Hippocampal formation (tissue), 2 donors: ENCODE data around the gene DEF6.
"Not testable (repeated sequence)": the region's sequence is repeated elsewhere in the genome, so short reads cannot be mapped to it uniquely, and the experiment has no call there.

Source experiments
- DNase-seq, 2 donors: peaks; one replicate each; lab custom pipeline; 2025; lab: John Stamatoyannopoulos, UW

The DEF6 gene

DNA sequence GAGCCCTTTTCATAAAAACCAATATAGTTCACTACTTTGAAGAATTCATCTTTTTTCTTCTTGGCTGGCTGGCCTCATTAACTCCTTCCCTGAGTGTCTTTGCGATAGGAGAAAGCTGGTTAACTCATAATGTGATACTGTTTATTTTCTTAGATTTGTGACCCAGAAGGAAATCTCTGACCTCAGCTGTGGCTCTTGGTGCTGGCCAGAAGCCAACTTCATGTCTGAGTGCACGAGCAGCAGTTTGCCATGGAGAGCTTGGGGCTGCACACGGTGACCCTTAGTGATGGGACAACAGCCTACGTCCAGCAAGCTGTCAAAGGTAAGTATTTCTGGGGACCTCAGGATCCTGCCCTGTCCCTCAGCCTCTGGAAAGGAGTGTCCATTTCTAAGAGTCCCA is 16.7 kb upstream of the DEF6 start:
- no peak for DNase-seq

GRCh38 chr6:35282472-35282871 is 15.1 kb upstream of the DEF6 start:
- DNase-seq = no peak

DNA sequence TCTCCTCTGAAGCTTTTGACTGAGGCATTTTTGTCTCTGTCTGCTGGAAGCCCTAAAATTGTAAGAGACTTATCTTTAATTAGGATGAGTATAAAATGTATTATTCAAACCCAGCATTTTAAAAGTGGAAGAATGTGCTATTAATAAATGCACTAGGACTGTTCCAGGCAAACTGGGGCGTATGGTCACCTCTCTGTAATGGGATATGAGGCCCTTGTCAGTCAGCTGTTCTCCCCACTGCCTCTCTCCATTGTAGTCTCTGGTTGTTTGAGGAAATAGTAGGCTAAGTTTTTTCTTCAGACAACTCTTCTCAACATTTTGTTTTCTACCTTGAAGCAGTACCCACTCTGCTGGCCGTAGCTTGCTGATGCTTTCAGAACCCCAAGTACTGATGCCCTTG is 14.3 kb upstream of the DEF6 start:
- no peak for DNase-seq

DNA sequence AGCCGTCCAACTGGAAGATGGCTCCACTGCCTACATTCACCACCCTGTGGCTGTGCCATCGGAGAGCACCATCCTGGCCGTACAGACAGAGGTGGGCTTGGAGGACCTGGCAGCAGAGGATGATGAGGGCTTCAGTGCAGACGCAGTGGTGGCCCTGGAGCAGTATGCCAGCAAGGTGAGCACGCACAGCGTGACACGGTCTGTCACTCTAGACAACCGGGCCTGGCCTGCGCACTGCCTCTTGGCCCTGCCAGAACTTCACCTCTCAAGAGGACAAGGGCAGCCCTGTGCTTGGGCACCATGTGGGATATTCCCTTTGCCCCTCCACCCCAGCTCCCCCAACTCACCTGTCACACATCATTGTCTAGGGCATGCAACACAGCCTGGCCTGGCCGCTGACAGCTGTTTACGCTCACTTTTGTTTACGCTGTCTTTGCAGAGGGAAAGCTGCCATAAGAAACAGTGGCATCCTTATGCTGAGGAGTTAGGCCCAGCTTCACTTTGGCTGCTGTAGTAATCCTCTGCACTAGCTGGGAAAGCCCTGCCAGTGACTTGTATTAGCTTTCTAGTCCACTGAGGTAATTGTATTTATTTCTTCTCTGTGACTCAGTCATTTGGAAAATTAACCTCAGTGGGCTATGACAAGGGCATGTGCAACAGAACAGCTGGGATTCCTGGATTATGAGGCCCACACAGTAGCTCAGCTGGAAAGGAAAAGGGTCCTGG is 9.8 kb upstream of the DEF6 start:
- DNase-seq = no peak

- DNase-seq = no peak
Measured at GRCh38 chr6:35288834-35289233, 8.8 kb upstream of the DEF6 start.

DNA sequence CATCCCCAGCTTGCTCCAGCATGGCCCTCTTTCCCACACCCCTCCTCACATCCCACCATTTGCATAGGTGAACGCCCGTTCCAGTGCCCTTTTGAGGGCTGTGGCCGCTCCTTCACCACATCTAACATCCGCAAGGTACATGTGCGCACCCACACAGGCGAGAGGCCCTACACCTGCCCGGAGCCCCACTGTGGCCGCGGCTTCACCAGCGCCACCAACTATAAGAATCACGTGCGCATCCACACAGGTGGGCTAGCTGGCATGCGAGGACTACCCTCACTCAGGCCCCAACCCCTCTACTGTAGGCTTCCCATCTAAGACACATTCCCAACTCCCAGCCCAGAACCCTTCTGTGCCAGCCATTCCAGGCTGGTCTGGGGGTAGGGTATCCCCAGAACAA is 6.1 kb upstream of the DEF6 start:
- no peak for DNase-seq

- no peak for DNase-seq
Measured at GRCh38 chr6:35292494-35292893, 5.1 kb upstream of the DEF6 start.

DNA sequence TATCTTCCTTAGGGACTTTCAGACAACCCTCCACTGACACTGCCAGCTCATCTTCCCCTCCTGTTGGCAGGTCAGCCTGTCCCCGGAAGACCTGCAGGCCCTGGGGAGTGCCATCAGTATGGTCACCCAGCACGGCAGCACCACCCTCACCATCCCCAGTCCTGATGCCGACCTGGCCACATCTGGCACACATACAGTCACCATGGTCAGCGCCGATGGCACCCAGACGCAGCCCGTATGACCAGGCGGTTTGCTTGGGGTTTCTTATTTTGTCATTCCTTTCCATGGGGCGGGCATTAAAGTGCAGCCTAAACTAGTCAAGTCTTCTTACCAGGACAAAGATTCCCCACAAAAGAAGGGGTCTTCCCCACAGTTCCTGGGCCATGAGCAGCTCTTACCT is 3.9 kb upstream of the DEF6 start:
- DNase-seq = no peak

GRCh38 chr6:35294308-35294945 is 3.2 kb upstream of the DEF6 start:
- DNase-seq = no peak

DNA sequence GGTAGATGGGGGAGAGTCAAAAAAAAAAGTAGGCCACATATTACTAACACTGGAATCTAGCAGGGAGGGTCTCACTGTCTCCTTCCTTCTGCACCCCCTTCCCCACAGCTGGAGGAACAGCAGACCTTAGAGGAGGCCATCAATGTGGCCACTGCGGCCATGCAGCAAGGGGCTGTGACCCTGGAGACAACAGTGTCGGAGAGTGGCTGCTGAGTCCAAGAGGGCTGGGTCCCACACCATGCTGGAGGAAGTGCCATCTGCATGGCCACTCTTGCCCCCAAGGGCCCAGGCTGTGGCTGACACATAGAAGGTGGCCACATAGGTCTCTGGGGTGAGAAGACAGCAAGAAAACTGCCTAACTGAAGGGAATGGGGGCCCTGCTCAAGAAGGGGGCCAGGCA is 2.6 kb upstream of the DEF6 start:
- DNase-seq = no peak

DNA sequence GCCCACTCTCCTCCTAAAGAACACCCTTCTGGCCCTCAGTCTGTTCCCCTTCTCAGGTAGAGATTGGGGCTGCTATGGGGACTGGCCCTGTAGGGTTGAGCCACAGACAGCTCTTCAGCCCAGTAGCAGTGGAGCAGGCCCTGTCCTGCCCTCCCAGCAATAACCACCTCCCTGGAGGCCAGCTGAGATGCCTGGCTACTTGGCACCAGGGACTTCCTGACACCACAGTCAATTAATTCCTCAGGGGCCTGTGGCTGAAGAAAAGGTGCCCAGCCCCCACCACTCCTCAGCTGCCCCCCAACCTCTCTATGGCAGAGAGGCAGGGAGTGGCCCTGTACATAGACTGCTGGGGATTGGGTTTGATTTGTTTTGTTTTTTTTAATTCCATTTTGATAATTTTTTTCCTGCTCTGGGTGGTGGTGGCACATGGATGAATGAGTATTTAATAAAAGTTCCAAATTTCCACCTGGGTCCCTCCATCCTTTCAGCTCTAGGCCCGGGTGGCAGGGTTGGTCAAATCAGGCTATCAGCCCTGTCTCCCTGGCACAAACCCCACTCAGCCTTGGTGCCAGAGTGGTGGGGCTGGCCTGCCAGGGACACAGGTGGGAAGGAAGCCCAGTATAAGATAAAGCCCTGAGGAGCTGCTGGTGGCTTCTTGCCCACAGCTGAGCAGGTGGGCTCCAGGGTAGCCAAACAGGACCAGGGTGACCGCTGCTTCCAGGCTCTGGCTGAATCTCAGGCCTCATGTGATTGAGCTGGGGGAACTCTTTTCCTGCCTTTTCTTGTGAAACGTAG is 1.9 kb upstream of the DEF6 start:
- DNase-seq = no peak

- no peak for DNase-seq
Measured at GRCh38 chr6:35296931-35297600, 552 bp upstream of the DEF6 start.

DNA sequence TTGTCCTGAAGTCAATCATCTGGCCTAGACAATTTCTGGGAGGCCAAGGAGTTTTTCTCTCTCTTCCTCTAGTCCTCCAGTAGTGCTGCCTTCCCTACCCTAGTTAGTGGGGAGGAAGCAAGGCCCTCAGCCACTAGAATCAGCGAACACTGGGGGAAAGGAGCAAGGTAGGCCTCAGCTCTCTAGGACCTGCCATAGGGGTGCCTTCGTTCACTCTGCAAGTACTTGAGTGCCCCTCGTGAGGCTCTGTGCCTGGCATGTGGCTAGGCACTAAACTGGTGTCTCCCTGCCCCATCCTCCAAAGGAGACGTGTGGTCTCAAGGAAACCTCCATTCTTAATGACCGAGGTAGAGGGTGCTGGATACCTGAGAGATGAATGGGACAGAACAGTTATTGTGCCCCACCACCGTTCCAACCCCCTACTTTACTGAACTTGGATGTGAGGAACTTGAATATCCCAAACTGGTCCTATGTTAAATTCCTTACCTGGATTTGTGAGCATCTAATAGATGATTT is 1.1 kb downstream of the DEF6 start:
- no peak for DNase-seq

DNA sequence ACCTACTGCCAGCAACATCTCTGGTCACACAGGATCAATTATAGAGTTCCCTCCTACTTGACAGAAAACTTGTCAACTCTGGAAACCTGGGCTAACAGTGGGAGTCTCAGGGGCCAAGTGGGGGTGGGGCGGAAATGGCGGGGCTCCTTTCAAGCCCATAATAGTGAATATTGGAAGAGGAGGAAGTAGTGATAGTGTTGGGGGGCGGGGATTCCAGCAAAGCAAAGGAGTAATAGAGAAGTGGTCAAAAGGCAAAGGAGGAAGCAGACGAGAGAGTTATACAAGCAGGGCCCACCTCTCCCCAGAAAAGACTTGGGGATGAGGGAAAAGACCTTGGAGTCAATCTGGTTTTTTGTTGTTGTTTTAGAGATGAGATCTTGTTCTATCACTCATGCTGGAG is 2.1 kb downstream of the DEF6 start:
- DNase-seq = peak in 1 of 2 donors; percentile 10

GRCh38 chr6:35300848-35301247 is 3.2 kb downstream of the DEF6 start:
- DNase-seq = no peak

- DNase-seq = peak in 1 of 2 donors; percentile 18
Measured at GRCh38 chr6:35302604-35303241, 5.1 kb downstream of the DEF6 start.

DNA sequence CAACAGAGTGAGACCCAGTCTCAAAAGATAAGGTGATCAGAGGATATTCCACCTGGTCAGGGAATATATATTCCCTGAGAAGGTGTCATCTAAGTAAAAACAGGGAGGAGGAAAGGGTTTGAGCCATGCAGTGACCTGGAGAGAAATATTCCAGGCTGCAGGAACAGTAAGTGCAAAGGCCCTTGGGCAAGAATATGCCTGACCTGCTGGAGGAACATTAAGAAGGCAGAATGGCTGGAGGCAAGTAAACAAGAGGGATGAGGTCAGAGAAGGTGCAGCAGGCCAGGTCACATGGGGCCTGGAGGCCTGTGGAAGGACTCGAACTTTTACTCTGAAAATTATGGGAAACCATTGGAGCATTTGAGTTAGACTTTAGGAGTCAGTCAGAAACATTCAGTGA is 6.7 kb downstream of the DEF6 start:
- DNase-seq = no peak

GRCh38 chr6:35305117-35305516 is 7.5 kb downstream of the DEF6 start:
- DNase-seq = no peak

DNA sequence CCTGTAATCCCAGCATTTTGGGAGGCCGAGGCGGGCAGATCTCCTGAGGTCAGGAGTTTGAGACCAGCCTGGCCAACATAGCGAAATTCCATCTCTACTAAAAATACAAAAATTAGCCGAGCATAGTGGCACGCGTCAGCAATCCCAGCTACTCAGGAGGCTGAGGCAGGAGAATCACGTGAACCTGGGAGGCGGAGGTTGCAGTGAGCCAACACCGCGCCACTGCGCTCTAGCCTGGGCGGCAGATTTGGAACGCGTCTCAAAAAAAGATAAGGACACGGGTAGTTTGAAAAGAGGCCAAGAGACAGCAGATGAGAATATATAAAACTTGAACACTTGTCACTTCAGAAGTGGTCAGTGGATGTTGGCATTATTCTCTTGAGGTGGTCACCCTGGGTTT is 9.5 kb downstream of the DEF6 start:
- not testable (repeated sequence) for DNase-seq

- DNase-seq = not testable (repeated sequence)
Measured at GRCh38 chr6:35308543-35308942, 10.9 kb downstream of the DEF6 start.

GRCh38 chr6:35309611-35310264 is 12.1 kb downstream of the DEF6 start:
- no peak for DNase-seq
